ENCODE measurements around the gene NADK2.

DNA sequence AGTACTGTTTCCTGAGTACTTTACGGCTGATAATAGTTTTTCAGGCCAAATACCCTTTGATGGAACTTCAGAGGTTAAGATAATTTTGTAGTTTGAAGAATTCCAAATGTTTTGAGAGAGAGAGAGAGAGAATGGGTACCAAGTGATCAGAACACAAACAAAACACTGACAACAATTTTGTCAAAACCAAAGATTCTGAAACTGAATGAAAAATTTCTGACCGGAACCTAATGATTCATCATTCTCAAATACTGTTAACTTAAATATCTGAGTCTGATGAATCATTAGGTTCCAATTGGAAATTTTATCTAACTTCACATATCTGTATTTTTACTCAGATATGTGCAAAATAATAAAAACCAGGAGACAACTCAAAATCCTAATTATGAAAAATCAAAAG, 94.0 kb downstream of the NADK2 start:
- TF ChIP-seq, protein P1, sequence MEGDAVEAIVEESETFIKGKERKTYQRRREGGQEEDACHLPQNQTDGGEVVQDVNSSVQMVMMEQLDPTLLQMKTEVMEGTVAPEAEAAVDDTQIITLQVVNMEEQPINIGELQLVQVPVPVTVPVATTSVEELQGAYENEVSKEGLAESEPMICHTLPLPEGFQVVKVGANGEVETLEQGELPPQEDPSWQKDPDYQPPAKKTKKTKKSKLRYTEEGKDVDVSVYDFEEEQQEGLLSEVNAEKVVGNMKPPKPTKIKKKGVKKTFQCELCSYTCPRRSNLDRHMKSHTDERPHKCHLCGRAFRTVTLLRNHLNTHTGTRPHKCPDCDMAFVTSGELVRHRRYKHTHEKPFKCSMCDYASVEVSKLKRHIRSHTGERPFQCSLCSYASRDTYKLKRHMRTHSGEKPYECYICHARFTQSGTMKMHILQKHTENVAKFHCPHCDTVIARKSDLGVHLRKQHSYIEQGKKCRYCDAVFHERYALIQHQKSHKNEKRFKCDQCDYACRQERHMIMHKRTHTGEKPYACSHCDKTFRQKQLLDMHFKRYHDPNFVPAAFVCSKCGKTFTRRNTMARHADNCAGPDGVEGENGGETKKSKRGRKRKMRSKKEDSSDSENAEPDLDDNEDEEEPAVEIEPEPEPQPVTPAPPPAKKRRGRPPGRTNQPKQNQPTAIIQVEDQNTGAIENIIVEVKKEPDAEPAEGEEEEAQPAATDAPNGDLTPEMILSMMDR (IDR thresholded peaks at IDR 0.05 in 4 of 5, conservative IDR thresholded peaks at IDR 0.05 in 1 of 5) = no peak
- TF ChIP-seq POLR2A (IDR thresholded peaks at IDR 0.05) = no peak

Measured in gastrocnemius medialis (tissue), 4 donors.